Hematopoietic multipotent progenitor cell (in vitro differentiated cells): ENCODE results near the gene ULBP3. TPM values are rescaled to one million over a fixed set of nuclear protein-coding genes. Genes with fewer than 3 reads are reported as not detected.
"Not testable (repeated sequence)": the region's sequence is repeated elsewhere in the genome, so short reads cannot be mapped to it uniquely, and the experiment has no call there.

Experiments used
- DNase-seq, 3 donors: peaks; one replicate each; pipeline ENCODE4 v3.0.0-alpha.2; 2011 to 2015; ENCODE audit warnings: low read depth in 2 of 3, low spot score in 2 of 3
- total RNA-seq: library from RNA; depleted of rRNA; stranded (reverse); fragments of >200 nt; gene quantifications from one replicate; pipeline ENCODE4 v1.2.3, GENCODE V29; 2012

Gene ULBP3
- total RNA-seq, 1 donor: 2.7 TPM

- DNase-seq: no peak
Measured at GRCh38 chr6:150043501-150044412, 25.2 kb downstream of the ULBP3 start.

GRCh38 chr6:150043096-150043495 is 25.8 kb downstream of the ULBP3 start:
- DNase-seq: no peak

DNA sequence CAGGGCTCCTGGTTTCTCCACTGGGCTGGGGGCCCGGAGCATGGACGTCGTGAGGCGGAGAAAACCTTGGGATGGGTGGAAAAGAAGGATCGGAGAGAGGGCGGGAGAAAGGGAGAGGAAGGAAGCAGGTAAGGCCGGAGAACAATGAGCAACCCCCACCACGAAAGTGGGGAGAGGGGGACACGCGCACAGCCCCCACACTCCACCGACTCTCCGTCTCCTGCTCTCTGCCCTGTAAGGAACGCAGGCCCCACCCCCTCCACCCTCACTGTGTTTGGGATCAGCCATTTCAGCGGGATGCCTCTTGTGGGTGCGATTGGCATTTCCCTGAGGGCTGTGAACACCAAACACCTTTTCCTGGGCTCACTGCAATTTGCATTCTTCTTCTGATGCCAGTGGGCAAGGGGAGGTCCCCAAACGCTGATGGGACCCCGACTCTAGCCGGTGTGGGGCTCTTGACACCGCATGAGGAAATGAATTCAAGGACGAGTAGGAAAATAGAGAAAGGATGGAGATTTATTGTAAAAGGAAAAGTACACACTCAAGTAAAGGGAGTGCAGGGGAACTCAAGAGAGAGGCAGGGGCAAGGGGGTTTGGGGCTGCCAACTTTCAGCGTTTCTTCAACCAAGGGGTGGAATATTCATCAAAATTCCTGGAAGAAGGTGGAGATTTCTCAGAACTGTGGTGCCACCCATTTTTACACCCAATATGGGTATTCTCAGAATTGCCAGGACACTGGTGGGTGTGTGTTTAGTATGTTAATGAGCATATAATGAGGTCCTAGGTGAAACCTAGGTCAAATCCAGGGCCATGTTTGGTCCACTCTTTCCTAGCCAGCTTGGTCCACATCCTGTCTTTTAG is 30.5 kb downstream of the ULBP3 start:
- DNase-seq: no peak

GRCh38 chr6:150037526-150038201 is 31.3 kb downstream of the ULBP3 start:
- DNase-seq: no peak

- no peak for DNase-seq
Measured at GRCh38 chr6:150036081-150036480, 32.8 kb downstream of the ULBP3 start.

DNA sequence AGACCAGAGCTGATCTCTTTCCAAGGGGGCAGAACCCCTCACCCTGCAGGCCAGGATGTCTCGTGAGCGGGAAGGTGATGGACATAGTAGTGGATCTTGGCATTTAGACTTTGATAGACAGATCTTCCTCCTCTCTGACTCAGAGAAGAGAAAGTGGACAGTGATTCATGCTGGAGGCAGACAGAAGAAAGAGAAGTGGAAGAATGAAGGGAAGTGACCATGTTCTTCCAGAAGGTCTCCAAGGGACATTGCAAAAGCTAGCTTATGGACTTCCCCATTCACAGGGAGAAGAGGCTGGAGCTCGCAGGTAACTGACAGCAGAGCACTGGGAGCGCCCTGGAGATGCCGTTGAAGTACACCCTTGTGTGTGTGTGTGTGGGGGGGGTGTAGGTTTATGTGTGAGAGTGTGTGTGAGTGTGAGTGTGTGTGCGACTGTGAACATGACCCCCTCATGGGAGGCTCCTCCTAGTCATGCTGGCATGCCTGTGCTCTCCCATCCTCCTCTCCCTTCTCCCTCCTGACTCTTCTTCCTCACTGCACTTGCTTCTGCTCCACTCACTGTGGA is 35.6 kb downstream of the ULBP3 start:
- DNase-seq: no peak

DNA sequence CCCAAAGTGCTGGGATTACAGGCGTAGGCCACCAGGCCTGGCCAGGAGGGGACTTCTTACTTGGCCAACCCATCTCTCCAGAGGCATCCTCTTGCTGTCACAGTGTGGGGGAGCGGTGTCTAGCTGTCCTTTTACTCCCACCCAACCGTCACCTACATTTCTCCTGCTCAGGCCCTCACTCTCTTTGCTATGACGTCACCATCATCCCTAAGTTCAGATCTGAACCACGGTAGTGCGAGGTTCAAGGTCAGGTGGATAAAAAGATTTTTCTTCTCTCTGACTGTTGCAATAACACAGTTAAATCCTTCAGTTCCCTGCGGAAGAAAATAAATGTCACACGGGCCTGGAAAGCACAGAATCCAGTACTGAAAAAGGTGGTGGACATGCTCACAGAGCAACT is 36.3 kb downstream of the ULBP3 start:
- no peak for DNase-seq

GRCh38 chr6:150030611-150031010 is 38.3 kb downstream of the ULBP3 start:
- DNase-seq: no peak

- no peak for DNase-seq
Measured at GRCh38 chr6:150029749-150030148, 39.2 kb downstream of the ULBP3 start.

DNA sequence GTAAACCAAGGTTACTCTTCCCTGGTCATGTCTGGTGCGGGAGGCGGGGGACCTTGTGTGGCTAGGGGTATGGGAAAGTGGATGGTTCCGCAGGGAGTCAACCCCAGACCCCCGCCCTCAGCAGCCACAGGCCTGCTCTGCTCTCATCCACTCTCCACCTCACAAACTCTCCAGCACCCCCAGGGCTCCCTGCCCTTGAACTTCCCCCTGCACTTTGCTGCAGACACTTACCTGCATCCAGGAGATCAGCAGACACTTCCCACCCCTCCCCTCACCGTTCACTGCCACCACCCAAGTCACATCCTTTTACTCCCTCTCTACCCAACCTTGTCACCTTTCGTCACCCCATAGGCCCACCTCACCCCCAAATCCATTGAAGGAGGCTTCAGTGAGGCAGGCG is 39.6 kb downstream of the ULBP3 start:
- DNase-seq: no peak

GRCh38 chr6:150028799-150029198 is 40.1 kb downstream of the ULBP3 start:
- DNase-seq: no peak

DNA sequence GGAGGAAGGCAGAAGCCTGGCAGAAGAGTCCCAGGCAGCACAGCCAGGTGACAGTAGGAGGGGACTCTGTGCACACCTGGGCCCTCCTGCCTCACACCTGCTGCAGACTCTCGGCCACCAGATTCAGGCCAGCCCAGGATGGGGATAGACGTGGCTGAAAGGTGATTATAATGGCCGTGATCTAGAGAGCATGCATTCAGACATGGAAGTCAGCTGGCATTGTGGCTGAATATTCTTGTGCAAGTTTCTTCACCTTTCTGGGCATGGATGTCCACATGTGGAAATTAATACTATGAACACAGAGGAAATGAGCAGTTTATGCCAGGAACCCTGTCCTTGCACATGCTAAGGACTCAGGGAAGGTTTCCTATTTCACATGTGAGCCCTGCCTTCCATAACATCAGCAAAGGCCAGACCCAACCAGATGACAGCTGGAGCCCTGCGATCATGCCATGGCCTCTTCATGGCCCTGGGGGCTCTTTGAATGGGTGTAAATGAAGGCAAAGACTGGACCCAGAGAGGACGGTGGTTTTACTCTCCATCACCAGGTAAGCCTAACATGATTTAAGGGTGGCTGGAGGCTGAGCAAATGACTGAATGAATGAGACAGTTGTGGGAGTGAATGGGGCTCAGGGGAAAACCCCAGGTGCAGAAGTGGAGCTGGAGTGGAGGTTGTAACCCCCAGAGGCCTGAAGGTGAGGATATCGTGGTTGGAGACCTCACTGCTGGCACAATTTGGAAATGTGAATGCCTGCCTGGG is 40.9 kb downstream of the ULBP3 start:
- no peak for DNase-seq

DNA sequence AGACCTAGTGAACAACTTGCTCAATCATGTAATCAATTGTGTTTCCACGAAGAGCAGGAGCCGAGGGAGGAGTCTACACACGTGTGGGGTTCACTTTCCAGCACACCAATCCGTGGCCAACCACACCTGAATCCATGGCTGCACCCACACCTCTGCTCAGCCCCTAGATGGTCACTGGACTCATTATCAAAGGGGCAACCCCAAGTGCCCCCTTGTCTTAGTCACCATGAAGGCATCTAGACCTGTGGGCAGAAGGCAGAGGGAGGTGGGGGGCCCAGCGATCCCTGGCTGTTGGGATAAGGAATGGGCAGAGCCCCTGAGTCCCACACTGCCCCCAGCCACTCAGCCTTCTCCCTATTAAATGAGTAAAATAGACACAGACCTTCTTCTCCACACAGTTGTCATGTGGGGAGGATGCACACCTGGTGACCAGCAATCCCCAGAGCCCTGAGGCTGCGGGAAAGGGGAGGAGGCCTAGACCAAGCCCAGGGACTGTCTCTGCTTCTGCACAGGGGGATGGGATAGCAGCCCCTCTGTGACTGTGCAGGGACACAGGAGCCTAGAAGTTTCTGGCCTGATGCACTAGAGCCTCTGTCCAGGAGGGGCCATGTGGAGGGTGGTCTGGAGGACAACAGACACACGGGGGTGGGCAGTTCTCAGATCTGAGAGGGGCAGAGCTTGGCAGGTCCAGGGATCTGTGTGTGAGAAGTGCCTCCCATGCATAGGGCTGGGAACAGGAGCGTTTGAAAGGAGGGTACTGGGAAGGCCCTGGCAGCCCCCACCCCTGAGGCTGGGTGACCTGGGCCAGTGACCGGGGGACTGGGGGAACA is 41.7 kb downstream of the ULBP3 start:
- DNase-seq: no peak

DNA sequence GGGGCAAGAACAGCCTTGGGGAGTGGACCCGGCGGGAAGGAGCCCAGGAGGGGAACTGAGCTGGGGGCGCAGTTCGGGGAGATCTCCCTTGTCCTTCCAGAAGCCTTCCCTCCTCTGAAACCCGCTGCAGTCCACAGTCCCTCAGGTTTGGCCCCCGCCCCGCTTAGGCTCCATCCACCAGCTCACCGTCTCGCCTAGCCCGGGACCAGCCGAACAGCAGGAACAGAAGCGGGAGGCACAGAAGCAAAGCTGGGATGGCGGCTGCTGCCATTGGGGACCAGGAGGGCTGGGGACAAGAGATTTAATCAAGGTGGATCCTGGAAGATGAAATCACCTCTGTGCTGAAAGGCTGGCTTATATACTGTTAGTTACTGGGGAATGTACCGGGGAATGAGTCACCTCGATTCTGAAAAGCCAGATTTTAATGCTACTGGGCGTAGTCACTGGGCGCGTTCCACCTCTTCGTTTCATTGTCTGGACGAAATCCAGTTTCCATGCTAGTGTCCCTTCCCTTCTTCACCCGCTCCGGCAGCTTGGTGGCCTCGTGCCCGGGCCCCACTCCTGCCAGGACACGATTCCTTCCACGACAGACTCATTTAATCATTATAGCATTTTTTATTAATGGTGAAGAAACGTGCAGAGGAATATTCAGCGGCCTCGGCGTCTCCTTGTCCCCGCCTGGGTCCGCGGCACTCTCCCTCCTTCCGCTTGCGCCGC is 43.6 kb downstream of the ULBP3 start, which contains the start of gene RAET1L:
TSS of gene RAET1L (minus strand) at position 332 of the 717 bp plus-strand sequence. CDS start at position 271, 61 bp downstream.
- peak in 1 of 3 donors; percentile 40 for DNase-seq

GRCh38 chr6:150024646-150025155 is 44.2 kb downstream of the ULBP3 start:
- DNase-seq: no peak

DNA sequence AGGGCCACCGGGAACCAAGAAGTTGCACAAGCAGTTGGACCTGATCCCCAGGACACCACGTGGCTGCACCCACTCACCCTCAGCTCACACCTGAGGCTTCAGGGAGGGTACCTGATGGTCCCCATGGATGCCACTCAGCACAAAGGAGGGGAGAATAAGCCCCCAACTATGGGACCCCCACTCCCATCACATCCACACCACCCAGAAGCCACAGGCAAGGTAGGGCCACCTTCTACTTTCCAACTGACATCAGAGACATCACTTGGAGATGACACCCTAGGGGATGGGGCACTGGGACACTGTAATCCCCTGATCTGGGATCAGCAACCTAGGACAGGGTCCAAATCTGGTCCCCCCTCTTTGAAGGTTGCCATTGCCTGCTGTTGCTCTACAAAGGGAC is 44.9 kb downstream of the ULBP3 start:
- not testable (repeated sequence) for DNase-seq

- DNase-seq: not testable (repeated sequence)
Measured at GRCh38 chr6:150021870-150022269, 47.1 kb downstream of the ULBP3 start.
